Neural cell (in vitro differentiated cells): Measurements from ENCODE around the gene SGIP1. TPM values are rescaled to one million over a fixed set of nuclear protein-coding genes. Genes with fewer than 3 reads are reported as not detected.

ENCODE experiments used
- H2AFZ ChIP-seq: fragments of 200-600, 300-800 bp; sonication (generic), shearing (Covaris generic); 2 replicates; pipeline ENCODE4 v1.6.0; 2014; ENCODE audit warnings: low read depth, mild to moderate bottlenecking, antibody characterized with exemption, low read length, moderate library complexity
- H3F3A ChIP-seq: fragments of 200-600 bp; shearing (Covaris generic); 2 replicates; pipeline ENCODE4 v1.6.1; 2016; ENCODE audit warnings: mild to moderate bottlenecking, moderate library complexity, mixed read lengths, antibody characterized with exemption, low read length; ENCODE audit not compliant: insufficient read depth, poor library complexity, severe bottlenecking
- H3K27ac ChIP-seq: fragments of 200-600, 300-800 bp; sonication (generic), shearing (Covaris generic); 2 replicates; pipeline ENCODE4 v1.5.1; 2014; ENCODE audit warnings: mild to moderate bottlenecking, low read length, moderate library complexity
- H3K27me3 ChIP-seq: fragments of 300-800, 200-600 bp; sonication (generic), shearing (Covaris generic); 2 replicates; pipeline ENCODE4 v1.6.0; 2014; ENCODE audit warnings: mild to moderate bottlenecking, low read depth, low read length, moderate library complexity; ENCODE audit not compliant: insufficient read depth
- H3K36me3 ChIP-seq: fragments of 300-800, 200-600 bp; sonication (generic), shearing (Covaris generic); 2 replicates; pipeline ENCODE4 v1.5.1; 2014; ENCODE audit warnings: mild to moderate bottlenecking, antibody characterized with exemption, low read length, moderate library complexity; ENCODE audit not compliant: insufficient read depth
- H3K4me2 ChIP-seq: fragments of 300-800, 200-600 bp; sonication (generic), shearing (Covaris generic); 2 replicates; pipeline ENCODE4 v1.6.0; 2014; ENCODE audit warnings: mild to moderate bottlenecking, low read length
- H3K4me3 ChIP-seq: fragments of 300-800, 200-600 bp; sonication (generic), shearing (Covaris generic); 2 replicates; pipeline ENCODE4 v1.5.1; 2014; ENCODE audit warnings: mild to moderate bottlenecking, low read length, moderate library complexity
- H3K79me2 ChIP-seq: fragments of 200-600 bp; shearing (Covaris generic); replicated peaks from 2 replicates; pipeline ENCODE4 v1.6.0; 2014; ENCODE audit warnings: mild to moderate bottlenecking, low read length, moderate library complexity; ENCODE audit not compliant: insufficient read depth
- H3K9ac ChIP-seq: fragments of 300-800, 200-600 bp; sonication (generic), shearing (Covaris generic); 2 replicates; pipeline ENCODE4 v1.6.1; 2016; ENCODE audit warnings: mild to moderate bottlenecking, low read length, mixed read lengths
- H3K9me2 ChIP-seq: fragments of 200-600 bp; shearing (Covaris generic); 2 replicates; pipeline ENCODE4 v1.6.1; 2016; ENCODE audit warnings: mild to moderate bottlenecking, low read length, mixed read lengths; ENCODE audit not compliant: insufficient read depth
- H3K9me3 ChIP-seq: fragments of 200-600, 300-800 bp; sonication (generic), shearing (Covaris generic); 2 replicates; pipeline ENCODE4 v1.6.1; 2016; ENCODE audit warnings: mild to moderate bottlenecking, mixed run types, low read length, moderate library complexity, mixed read lengths
- H4K20me1 ChIP-seq: fragments of 200-600 bp; shearing (Covaris generic); 2 replicates; pipeline ENCODE4 v1.6.1; 2016; ENCODE audit warnings: mild to moderate bottlenecking, mixed run types; ENCODE audit not compliant: insufficient read depth
- EP300 ChIP-seq: fragments of 450-650 bp; conservative IDR thresholded peaks from 2 replicates; pipeline ENCODE4 v1.6.1; 2014; ENCODE audit warnings: antibody characterized with exemption, mild to moderate bottlenecking, moderate library complexity; ENCODE audit not compliant: poor library complexity, severe bottlenecking
- EZH2 ChIP-seq: fragments of 200-600, 300-800 bp; shearing (Covaris generic), sonication (generic); IDR thresholded peaks from 2 replicates; pipeline ENCODE4 v1.6.1; 2014; ENCODE audit warnings: antibody characterized with exemption, low read length, borderline replicate concordance, mild to moderate bottlenecking; ENCODE audit not compliant: insufficient read depth, poor library complexity, severe bottlenecking
- MXI1 ChIP-seq: fragments of 450-650 bp; conservative IDR thresholded peaks from 2 replicates; pipeline ENCODE4 v1.6.1; 2014; ENCODE audit warnings: antibody characterized with exemption, mild to moderate bottlenecking; ENCODE audit not compliant: poor library complexity, severe bottlenecking
- POLR2AphosphoS5 ChIP-seq: IDR thresholded peaks from 2 replicates; pipeline ENCODE4 v1.6.1; 2012
- RAD21 ChIP-seq: fragments of 450-650 bp; conservative IDR thresholded peaks from 2 replicates; pipeline ENCODE4 v1.6.1; 2014; ENCODE audit warnings: antibody characterized with exemption, mild to moderate bottlenecking, moderate library complexity
- REST ChIP-seq: IDR thresholded peaks from 2 replicates; pipeline ENCODE4 v1.6.1; 2012; ENCODE audit warnings: borderline replicate concordance
- SMC3 ChIP-seq: fragments of 450-650 bp; conservative IDR thresholded peaks from 2 replicates; pipeline ENCODE4 v1.6.1; 2014; ENCODE audit warnings: antibody characterized with exemption, mild to moderate bottlenecking, moderate library complexity; ENCODE audit not compliant: poor library complexity
- TAF1 ChIP-seq: IDR thresholded peaks from 2 replicates; pipeline ENCODE4 v1.6.1; 2012; ENCODE audit warnings: low read depth
- polyA plus RNA-seq: library from polyadenylated mRNA; depleted of rRNA; stranded (reverse); fragments of >200 nt; gene quantifications from 2 replicates; pipeline ENCODE4 v1.2.3, GENCODE V29; 2014
- TF ChIP-seq, protein P1 (sequence below): fragments of 450-650 bp; IDR thresholded peaks from 2 replicates; pipeline ENCODE4 v1.5.1; 2014; ENCODE audit warnings: antibody characterized with exemption, mild to moderate bottlenecking, moderate library complexity; ENCODE audit not compliant: poor library complexity, severe bottlenecking

SGIP1 gene
- polyA plus RNA-seq, 1 donor from 2014 or later, result 50.5 TPM

DNA sequence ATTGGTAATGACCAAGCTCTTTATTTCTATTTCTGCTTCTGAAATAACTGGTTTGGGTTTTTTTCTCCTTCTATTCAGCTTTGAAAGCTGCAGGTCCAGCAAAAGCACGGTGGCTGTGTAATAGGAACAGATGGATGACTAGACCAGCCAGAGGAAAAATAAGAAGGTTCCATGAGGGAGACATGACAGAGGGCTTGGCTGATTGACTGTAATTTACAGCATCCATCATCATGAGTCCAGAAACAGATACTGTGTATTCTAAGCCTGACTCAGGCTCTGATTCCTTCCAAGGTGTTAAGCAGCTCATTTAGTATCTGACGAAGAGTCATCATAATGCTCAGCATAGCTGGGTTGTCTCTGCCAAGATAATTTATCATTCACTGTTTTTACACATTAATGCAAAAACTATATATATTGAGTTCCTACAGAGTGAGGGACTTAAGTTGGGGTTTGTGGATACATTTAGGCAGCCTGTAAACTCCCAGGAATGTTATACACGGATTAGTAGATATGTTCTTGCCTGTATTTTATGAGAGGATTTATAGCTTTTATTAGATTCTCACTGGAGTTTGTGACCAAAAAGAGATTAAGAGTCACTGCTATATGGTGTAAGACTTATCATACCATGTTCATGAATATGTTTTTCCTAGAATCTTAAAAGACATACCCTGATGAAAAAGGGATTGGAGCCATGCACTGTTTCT is 72.6 kb downstream of the SGIP1 start:
- H3K4me2 ChIP-seq, result no peak overlapping the region
- H3K9me2 ChIP-seq, result no peaks in the 10 kb centered on the region
- H3F3A ChIP-seq, result no peaks in the 10 kb centered on the region
- H3K27ac ChIP-seq, result peak overlapping the region; percentile 54
- H3K9ac ChIP-seq, result no peak overlapping the region
- H3K36me3 ChIP-seq, result no peaks in the 10 kb centered on the region
- H2AFZ ChIP-seq, result no peak overlapping the region
- no peak overlapping the region for H3K4me3 ChIP-seq
- no peaks in the 10 kb centered on the region for H3K9me3 ChIP-seq
- H3K79me2 ChIP-seq, result no peaks in the 10 kb centered on the region
- no peaks in the 10 kb centered on the region for H3K27me3 ChIP-seq
- peak; percentile 36 for TF ChIP-seq EP300
- TF ChIP-seq MXI1, result no peak
- TF ChIP-seq POLR2AphosphoS5, result no peak
- H4K20me1 ChIP-seq, result no peaks in the 10 kb centered on the region

GRCh38 chr1:66607458-66607857 is 73.5 kb downstream of the SGIP1 start:
- no peak overlapping the region for H3K4me3 ChIP-seq
- H3K9ac ChIP-seq, result no peak overlapping the region
- H3K9me2 ChIP-seq, result no peaks in the 10 kb centered on the region
- H3K4me2 ChIP-seq, result no peak overlapping the region
- no peaks in the 10 kb centered on the region for H3K79me2 ChIP-seq
- no peaks in the 10 kb centered on the region for H3K36me3 ChIP-seq
- no peaks in the 10 kb centered on the region for H3K27me3 ChIP-seq
- no peak overlapping the region for H3K27ac ChIP-seq
- no peaks in the 10 kb centered on the region for H3F3A ChIP-seq
- TF ChIP-seq RAD21 (no peak), REST (no peak), POLR2AphosphoS5 (no peak), MXI1 (no peak), SMC3 (no peak), EZH2 (no peak), EP300 (no peak), TAF1 (no peak)
- TF ChIP-seq, protein P1, sequence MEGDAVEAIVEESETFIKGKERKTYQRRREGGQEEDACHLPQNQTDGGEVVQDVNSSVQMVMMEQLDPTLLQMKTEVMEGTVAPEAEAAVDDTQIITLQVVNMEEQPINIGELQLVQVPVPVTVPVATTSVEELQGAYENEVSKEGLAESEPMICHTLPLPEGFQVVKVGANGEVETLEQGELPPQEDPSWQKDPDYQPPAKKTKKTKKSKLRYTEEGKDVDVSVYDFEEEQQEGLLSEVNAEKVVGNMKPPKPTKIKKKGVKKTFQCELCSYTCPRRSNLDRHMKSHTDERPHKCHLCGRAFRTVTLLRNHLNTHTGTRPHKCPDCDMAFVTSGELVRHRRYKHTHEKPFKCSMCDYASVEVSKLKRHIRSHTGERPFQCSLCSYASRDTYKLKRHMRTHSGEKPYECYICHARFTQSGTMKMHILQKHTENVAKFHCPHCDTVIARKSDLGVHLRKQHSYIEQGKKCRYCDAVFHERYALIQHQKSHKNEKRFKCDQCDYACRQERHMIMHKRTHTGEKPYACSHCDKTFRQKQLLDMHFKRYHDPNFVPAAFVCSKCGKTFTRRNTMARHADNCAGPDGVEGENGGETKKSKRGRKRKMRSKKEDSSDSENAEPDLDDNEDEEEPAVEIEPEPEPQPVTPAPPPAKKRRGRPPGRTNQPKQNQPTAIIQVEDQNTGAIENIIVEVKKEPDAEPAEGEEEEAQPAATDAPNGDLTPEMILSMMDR, result no peak
- no peak overlapping the region for H2AFZ ChIP-seq
- no peaks in the 10 kb centered on the region for H4K20me1 ChIP-seq
- no peaks in the 10 kb centered on the region for H3K9me3 ChIP-seq
